OCI-LY3 (cell line): Measurements from ENCODE around the gene INSYN1.

ENCODE experiments used
- CTCF ChIP-seq: fragments of 200-600, 300-600 bp; sonication (generic); IDR thresholded peaks from 2 replicates; pipeline ENCODE4 v1.5.1; 2014; ENCODE audit warnings: antibody characterized with exemption, low read length, low read depth
- EZH2phosphoT487 ChIP-seq: fragments of 200-600 bp; shearing (Covaris generic); IDR thresholded peaks from 2 replicates; pipeline ENCODE4 v1.6.1; 2018; ENCODE audit warnings: antibody characterized with exemption, mixed run types, low read depth

GRCh38 chr15:73687351-73687750 lies 65.8 kb downstream of the INSYN1 start:
- TF ChIP-seq CTCF (no peak), EZH2phosphoT487 (no peak)
